HepG2 (cell line): ENCODE results near the gene GUCY1A1. TPM values are rescaled to one million over a fixed set of nuclear protein-coding genes. Genes with fewer than 3 reads are reported as not detected.

Experiments
- ATAC-seq: fragments of 200-7000 bp; cut with Tn5 transposase; 3 replicates; pipeline ENCODE4 v1.9.1; 2020; ENCODE audit warnings: mild to moderate bottlenecking, moderate library complexity
- BruUV-seq: library from RNA; stranded (reverse); fragments of 400-500 nt; replicated peaks from 2 replicates; lab custom pipeline; 2021; lab: Mats Ljungman, UMichigan
- CTCF ChIA-PET: fragments of 300-600 bp; formaldehyde crosslinking; extraction: SDS; loops from one replicate; lab custom pipeline; 2021; ENCODE audit warnings: low total read pairs, inconsistent platforms, low intra/inter-chr PET ratio; lab: Yijun Ruan, JAX
- POLR2A ChIA-PET: fragments of 350-600 bp; sonication (Branson Sonifier 250); formaldehyde crosslinking; loops from one replicate; lab custom pipeline; 2020; ENCODE audit warnings: antibody characterized with exemption, inconsistent platforms; lab: Yijun Ruan, JAX
- DNase-seq: peaks from one replicate; pipeline ENCODE4 v3.0.0-alpha.2; 2015; ENCODE audit warnings: low spot score
- FAIRE-seq: peaks from 3 replicates; lab custom pipeline; 2011; peaks lifted over from hg19 to GRCh38; lab: Jason Lieb, UNC
- H2AFZ ChIP-seq: one replicate; pipeline ENCODE4 v1.6.1; 2011; ENCODE audit warnings: low read length, inconsistent platforms
- H3K27ac ChIP-seq: fragments of 300-600 bp; 3 replicates; pipeline ENCODE4 v1.8.0; 2011; ENCODE audit warnings: mixed run types, mild to moderate bottlenecking, mixed read lengths, low read length, inconsistent platforms; ENCODE audit not compliant: insufficient read depth; ENCODE audit errors: extremely low read length
- H3K27me3 ChIP-seq, 2 experiments: fragments of 200-600 bp in 1 of 2; 2 replicates in 1 of 2; 3 replicates in 1 of 2; pipeline versions ENCODE4 v1.6.0 to v1.8.0; 2011; ENCODE audit warnings: low read length in 2 of 2, mild to moderate bottlenecking in 2 of 2, moderate library complexity in 2 of 2, inconsistent platforms in 1 of 2; ENCODE audit not compliant: insufficient read depth in 2 of 2, control insufficient read depth in 1 of 2
- H3K36me3 ChIP-seq, 2 experiments: fragments of 200-600 bp in 1 of 2; replicated peaks in 1 of 2; 2 replicates in 1 of 2; 3 replicates in 1 of 2; pipeline versions ENCODE4 v1.5.1 to v1.8.0; 2011; ENCODE audit warnings: low read length in 2 of 2, inconsistent platforms in 1 of 2; ENCODE audit not compliant: insufficient read depth in 2 of 2, control insufficient read depth in 1 of 2
- H3K4me1 ChIP-seq: 2 replicates; pipeline ENCODE4 v1.5.1; 2012; ENCODE audit warnings: low read length, inconsistent platforms; ENCODE audit not compliant: insufficient read depth
- H3K4me2 ChIP-seq: 2 replicates; pipeline ENCODE4 v1.6.0; 2011; ENCODE audit warnings: low read depth, low read length, inconsistent platforms
- H3K4me3 ChIP-seq, 3 experiments: fragments of 200-600 bp in 1 of 3; sonication (generic), shearing (Covaris generic) in 1 of 3; replicated peaks in 1 of 3; 2 replicates each; pipeline ENCODE4 v1.5.1; 2011 to 2016; ENCODE audit warnings: low read length in 3 of 3, inconsistent platforms in 2 of 3, low read depth in 2 of 3, mild to moderate bottlenecking in 2 of 3, control low read depth in 1 of 3, mixed read lengths in 1 of 3; ENCODE audit not compliant: insufficient read depth in 1 of 3
- H3K79me2 ChIP-seq: one replicate; pipeline ENCODE4 v1.6.1; 2011; ENCODE audit warnings: low read length, inconsistent platforms; ENCODE audit not compliant: insufficient read depth
- H3K9ac ChIP-seq: 2 replicates; pipeline ENCODE4 v1.6.0; 2011; ENCODE audit warnings: mild to moderate bottlenecking, low read depth, low read length, inconsistent platforms; ENCODE audit not compliant: insufficient read depth
- H3K9me3 ChIP-seq: 2 replicates; pipeline ENCODE4 v1.5.1; 2012; ENCODE audit warnings: mild to moderate bottlenecking, low read length
- H4K20me1 ChIP-seq: 2 replicates; pipeline ENCODE4 v1.6.0; 2011; ENCODE audit warnings: inconsistent platforms, mild to moderate bottlenecking, low read length, moderate library complexity; ENCODE audit not compliant: insufficient read depth
- CCDC6 ChIP-seq: sonication (generic); formaldehyde crosslinking; IDR thresholded peaks from 2 replicates; pipeline ENCODE4 v1.8.1; 2022; ENCODE audit warnings: mild to moderate bottlenecking, missing genetic modification reagents, moderate library complexity
- IKZF4 ChIP-seq: sonication (generic); formaldehyde crosslinking; IDR thresholded peaks from 2 replicates; pipeline ENCODE4 v1.5.1; 2020; ENCODE audit warnings: borderline replicate concordance, mild to moderate bottlenecking, low read depth, missing genetic modification reagents; ENCODE audit errors: not compliant biosample characterization
- MIER3 ChIP-seq: IDR thresholded peaks from 2 replicates; pipeline ENCODE4 v1.6.1; 2016; ENCODE audit warnings: missing compliant biosample characterization, borderline replicate concordance
- MTF2 ChIP-seq: sonication (generic); formaldehyde crosslinking; IDR thresholded peaks from 2 replicates; pipeline ENCODE4 v1.5.0; 2020; ENCODE audit warnings: missing genetic modification reagents, borderline replicate concordance
- PATZ1 ChIP-seq: sonication (generic); formaldehyde crosslinking; IDR thresholded peaks from 2 replicates; pipeline ENCODE4 v1.4.0; 2020; ENCODE audit warnings: missing genetic modification reagents
- RFX3 ChIP-seq: IDR thresholded peaks from 2 replicates; pipeline ENCODE4 v1.6.1; 2016; ENCODE audit warnings: missing biosample characterization, missing genetic modification reagents
- ZNF34 ChIP-seq: sonication (generic); formaldehyde crosslinking; IDR thresholded peaks from 2 replicates; pipeline ENCODE4 v1.4.0; 2020; ENCODE audit warnings: mild to moderate bottlenecking, missing genetic modification reagents, borderline replicate concordance
- ZNF614 ChIP-seq: IDR thresholded peaks from 2 replicates; pipeline ENCODE4 v1.6.1; 2018; ENCODE audit warnings: missing biosample characterization, missing genetic modification reagents, inconsistent platforms, borderline replicate concordance
- ZNF790 ChIP-seq: sonication (generic); formaldehyde crosslinking; IDR thresholded peaks from 2 replicates; pipeline ENCODE4 v1.8.0; 2022; ENCODE audit warnings: missing genetic modification reagents, mild to moderate bottlenecking, borderline replicate concordance
- ZNF816 ChIP-seq: sonication (generic); formaldehyde crosslinking; IDR thresholded peaks from 2 replicates; pipeline ENCODE4 v1.8.0; 2022; ENCODE audit warnings: missing genetic modification reagents, mild to moderate bottlenecking, borderline replicate concordance
- WGBS: methylation state at CpG from one replicate; pipeline ENCODE4 v1.1.6; 2017; ENCODE audit warnings: low lambda C conversion rate; 5-methylcytosine and 5-hydroxymethylcytosine counted together
- in situ Hi-C: cut with HindIII; loops from 2 replicates; pipeline ENCODE4 v1.10.0; 2017; ENCODE audit warnings: low pct_unique_long_range_greater_than_20kb; ENCODE audit not compliant: extremely low pct_ligation_motif_present
- intact Hi-C: fragments of 100-400 bp; cut with micrococcal nuclease; formaldehyde crosslinking; loops from one replicate; pipeline ENCODE4 v1.10.0; 2022; ENCODE audit not compliant: unreplicated experiment
- polyA plus RNA-seq, 8 experiments: library from polyadenylated mRNA; depleted of rRNA in 3 of 8; stranded (reverse) in 7 of 8; unstranded in 1 of 8; fragments of >200 nt; fragmentation: Illumina TruSeq in 4 of 8; extraction: Trizol in 4 of 8; gene quantifications; 2 replicates each; pipeline versions ENCODE4 v1.2.1 to v1.2.3, GENCODE V29; 2011 to 2016; ENCODE audit warnings: low read depth in 4 of 8, missing spikeins in 1 of 8, mixed read lengths in 1 of 8; ENCODE audit not compliant: insufficient read depth in 1 of 8
- total RNA-seq, 5 experiments: library from RNA; depleted of rRNA; stranded (reverse); fragments of >200 nt; fragmentation: Illumina TruSeq; extraction: Trizol; gene quantifications; 2 replicates each; pipeline ENCODE4 v1.2.3, GENCODE V29; 2016; ENCODE audit warnings: low read depth in 1 of 5
- TF ChIP-seq, protein P1 (sequence below): sonication (generic); formaldehyde crosslinking; IDR thresholded peaks from 2 replicates; pipeline ENCODE4 v1.4.0; 2020; ENCODE audit warnings: mild to moderate bottlenecking, missing genetic modification reagents

Gene GUCY1A1
- total and polyA plus RNA-seq, 2 of the 13 experiments (the other 11 are each of a cell fraction or from before 2014, with no cell fraction given): not detected

DNA sequence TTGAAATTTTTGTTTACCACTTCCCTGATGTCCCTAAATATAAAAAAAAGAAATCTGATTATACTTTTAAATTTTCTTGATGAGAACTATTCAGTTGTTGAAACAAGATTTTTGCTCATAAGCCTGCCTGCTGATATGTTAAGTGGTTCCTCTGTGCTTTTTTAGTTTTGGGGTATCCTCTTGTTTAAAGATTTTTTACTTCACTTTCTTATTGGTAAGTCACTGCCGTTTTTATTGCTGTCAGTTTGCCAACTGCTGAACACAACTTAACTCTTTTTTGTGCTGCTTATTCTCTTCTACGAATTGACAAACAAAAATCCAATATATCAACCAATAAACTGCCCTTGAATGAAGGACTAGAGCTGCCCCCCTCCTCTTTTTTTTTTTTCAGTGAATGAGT lies 39.5 kb downstream of the GUCY1A1 start:
- no peaks in the 10 kb centered on the region for H3K4me1 ChIP-seq
- DNase-seq: no peak
- POLR2A ChIA-PET: no interaction called here
- H3K79me2 ChIP-seq: no peaks in the 10 kb centered on the region
- no peak for TF ChIP-seq ZNF614 (CRISPR knock-in tag)
- TF ChIP-seq, protein P1, sequence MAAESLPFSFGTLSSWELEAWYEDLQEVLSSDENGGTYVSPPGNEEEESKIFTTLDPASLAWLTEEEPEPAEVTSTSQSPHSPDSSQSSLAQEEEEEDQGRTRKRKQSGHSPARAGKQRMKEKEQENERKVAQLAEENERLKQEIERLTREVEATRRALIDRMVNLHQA (CRISPR knock-in tag): no peak
- no peak for TF ChIP-seq MTF2
- TF ChIP-seq ZNF34: no peak
- TF ChIP-seq PATZ1 (CRISPR knock-in tag): no peak
- no peak for TF ChIP-seq RFX3
- no peak for TF ChIP-seq ZNF790 (CRISPR knock-in tag)
- no peak for TF ChIP-seq ZNF816
- no peak for TF ChIP-seq MIER3 (CRISPR knock-in tag)
- no peak for TF ChIP-seq CCDC6 (CRISPR knock-in tag)
- no peak for TF ChIP-seq IKZF4 (CRISPR knock-in tag)
- no peak overlapping the region for H3K9ac ChIP-seq
- H3K9me3 ChIP-seq: no peaks in the 10 kb centered on the region
- H2AFZ ChIP-seq: no peak overlapping the region
- no peak for FAIRE-seq
- H3K4me3 ChIP-seq: no peak overlapping the region
- no peaks in the 10 kb centered on the region for H3K27me3 ChIP-seq
- no peak overlapping the region for H3K27ac ChIP-seq
- 1% methylated on average over 2 of the region's 2 CpGs for WGBS
- no peak overlapping the region for H3K4me2 ChIP-seq
- H4K20me1 ChIP-seq: no peaks in the 10 kb centered on the region
- no peaks in the 10 kb centered on the region for H3K36me3 ChIP-seq
- CTCF ChIA-PET: no interaction called here
- ATAC-seq: no peak
- intact Hi-C loops: no loop called here
- no TSS peak for BruUV-seq
- in situ Hi-C loops: no loop called here
